Measurements from ENCODE around the gene SLC29A3. TPM values are rescaled to one million over a fixed set of nuclear protein-coding genes. Genes with fewer than 3 reads are reported as not detected.

Gene SLC29A3
- total RNA-seq, 1 experiment from 2014 or later = 5.9 TPM

GRCh38 chr10:71349406-71349805 is 30.3 kb downstream of the SLC29A3 start (continued):
- no peak for TF ChIP-seq CTCF (IDR thresholded peaks at IDR 0.05 in 2 of 3, conservative IDR thresholded peaks at IDR 0.05 in 1 of 3; ENCODE audit: borderline replicate concordance in 1 of 3, insufficient read depth in 1 of 3, low read depth in 2 of 3, low read length in 2 of 3)
- TF ChIP-seq RAD21 (IDR thresholded peaks at IDR 0.05; ENCODE audit: low read depth) = no peak
- no peak for TF ChIP-seq ATF3 (IDR thresholded peaks at IDR 0.05)

- Histone ChIP-seq H3K4me2 (ENCODE audit: low read length) (no peak overlapping the region), H3K9me3 (ENCODE audit: control insufficient read depth in 1 of 2, insufficient read depth in 1 of 2, low read depth in 1 of 2, low read length in 2 of 2) (no peaks in the 10 kb centered on the region), H3K9ac (ENCODE audit: low read length) (no peak overlapping the region), H3K9me2 (ENCODE audit: insufficient read depth) (no peaks in the 10 kb centered on the region), H3K4me3 (replicated peaks in 1 of 2; ENCODE audit: low read depth in 1 of 2, low read length in 2 of 2) (no peak overlapping the region), H3K27ac (ENCODE audit: low read depth, low read length) (no peak overlapping the region), H2AFZ (ENCODE audit: low read depth, low read length, poor library complexity, severe bottlenecking) (no peak overlapping the region), H3K27me3 (ENCODE audit: insufficient read depth, low read length) (no peaks in the 10 kb centered on the region), H4K20me1 (ENCODE audit: insufficient read depth) (no peaks in the 10 kb centered on the region), H3K36me3 (ENCODE audit: control insufficient read depth in 1 of 2, insufficient read depth in 2 of 2, low read length in 2 of 2) (no peaks in the 10 kb centered on the region), H3K4me1 (ENCODE audit: control insufficient read depth in 1 of 2, insufficient read depth in 2 of 2, low read length in 2 of 2) (peaks cover 0 to 8% of the 10 kb centered on the region in 2 experiments; a peak in 3 of 4 replicates), H3K79me2 (ENCODE audit: insufficient read depth, low read length) (no peaks in the 10 kb centered on the region)
- DNase-seq (ENCODE audit: low read depth, low spot score) (no peak), ATAC-seq (no peak)
- ChIA-PET POLR2A (no interaction called here), RAD21 (ENCODE audit: low non-redundant PET in 1 of 2, low total read pairs in 2 of 2, uncharacterized antibody in 2 of 2, unreplicated experiment in 2 of 2) (no interaction called here), CTCF (no interaction called here)
- intact Hi-C loops (cut with micrococcal nuclease) = no loop called here
- BruUV-seq (replicated peaks) = no TSS peak
- TF ChIP-seq ELF1 (IDR thresholded peaks at IDR 0.05; ENCODE audit: borderline replicate concordance, low read depth) (no peak), FOSL1 (IDR thresholded peaks at IDR 0.05; ENCODE audit: low read depth) (no peak), ATF3 (IDR thresholded peaks at IDR 0.05) (no peak), SRF (IDR thresholded peaks at IDR 0.05; ENCODE audit: low read depth) (no peak), SIN3A (IDR thresholded peaks at IDR 0.05; ENCODE audit: low read depth) (no peak), POLR2AphosphoS5 (IDR thresholded peaks at IDR 0.05; ENCODE audit: low read depth, low read length) (no peak), CEBPB (IDR thresholded peaks at IDR 0.05; ENCODE audit: low read depth) (no peak), YY1 (IDR thresholded peaks at IDR 0.05; ENCODE audit: extremely low read depth, insufficient replicate concordance, low read depth, low read length) (no peak), CBX3 (IDR thresholded peaks at IDR 0.05; ENCODE audit: low read depth) (no peak), CTCF (IDR thresholded peaks at IDR 0.05 in 2 of 3, conservative IDR thresholded peaks at IDR 0.05 in 1 of 3; ENCODE audit: borderline replicate concordance in 1 of 3, insufficient read depth in 1 of 3, low read depth in 2 of 3, low read length in 2 of 3) (no peak), EGR1 (IDR thresholded peaks at IDR 0.05; ENCODE audit: low read depth) (no peak), ZNF274 (IDR thresholded peaks at IDR 0.05; ENCODE audit: low read depth, low read length) (no peak), EZH2phosphoT487 (IDR thresholded peaks at IDR 0.05; ENCODE audit: borderline replicate concordance) (no peak), RAD21 (IDR thresholded peaks at IDR 0.05; ENCODE audit: low read depth) (no peak)
- TF ChIP-seq, protein P1, sequence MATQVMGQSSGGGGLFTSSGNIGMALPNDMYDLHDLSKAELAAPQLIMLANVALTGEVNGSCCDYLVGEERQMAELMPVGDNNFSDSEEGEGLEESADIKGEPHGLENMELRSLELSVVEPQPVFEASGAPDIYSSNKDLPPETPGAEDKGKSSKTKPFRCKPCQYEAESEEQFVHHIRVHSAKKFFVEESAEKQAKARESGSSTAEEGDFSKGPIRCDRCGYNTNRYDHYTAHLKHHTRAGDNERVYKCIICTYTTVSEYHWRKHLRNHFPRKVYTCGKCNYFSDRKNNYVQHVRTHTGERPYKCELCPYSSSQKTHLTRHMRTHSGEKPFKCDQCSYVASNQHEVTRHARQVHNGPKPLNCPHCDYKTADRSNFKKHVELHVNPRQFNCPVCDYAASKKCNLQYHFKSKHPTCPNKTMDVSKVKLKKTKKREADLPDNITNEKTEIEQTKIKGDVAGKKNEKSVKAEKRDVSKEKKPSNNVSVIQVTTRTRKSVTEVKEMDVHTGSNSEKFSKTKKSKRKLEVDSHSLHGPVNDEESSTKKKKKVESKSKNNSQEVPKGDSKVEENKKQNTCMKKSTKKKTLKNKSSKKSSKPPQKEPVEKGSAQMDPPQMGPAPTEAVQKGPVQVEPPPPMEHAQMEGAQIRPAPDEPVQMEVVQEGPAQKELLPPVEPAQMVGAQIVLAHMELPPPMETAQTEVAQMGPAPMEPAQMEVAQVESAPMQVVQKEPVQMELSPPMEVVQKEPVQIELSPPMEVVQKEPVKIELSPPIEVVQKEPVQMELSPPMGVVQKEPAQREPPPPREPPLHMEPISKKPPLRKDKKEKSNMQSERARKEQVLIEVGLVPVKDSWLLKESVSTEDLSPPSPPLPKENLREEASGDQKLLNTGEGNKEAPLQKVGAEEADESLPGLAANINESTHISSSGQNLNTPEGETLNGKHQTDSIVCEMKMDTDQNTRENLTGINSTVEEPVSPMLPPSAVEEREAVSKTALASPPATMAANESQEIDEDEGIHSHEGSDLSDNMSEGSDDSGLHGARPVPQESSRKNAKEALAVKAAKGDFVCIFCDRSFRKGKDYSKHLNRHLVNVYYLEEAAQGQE (IDR thresholded peaks at IDR 0.05; ENCODE audit: low read depth) = no peak
These were observed 32.0 kb downstream of the SLC29A3 start for GRCh38 chr10:71351087-71351486.
